Thyroid gland (tissue), 4 donors: Measurements from ENCODE around the gene ZFP36L1.

ENCODE experiments used
- POLR2A ChIP-seq, 2 donors: fragments of 450-650 bp; IDR thresholded peaks; one replicate each; pipeline ENCODE4 v1.6.1; 2017; ENCODE audit warnings: antibody characterized with exemption in 2 of 2, mild to moderate bottlenecking in 2 of 2, moderate library complexity in 1 of 2
- TF ChIP-seq, protein P1 (sequence below), 6 experiments: fragments of 200-600 bp in 3 of 6; fragments of 450-650 bp in 3 of 6; sonication (generic) in 3 of 6; IDR thresholded peaks; one replicate each; pipeline ENCODE4 v1.5.1; 2016 to 2019; ENCODE audit warnings: antibody characterized with exemption in 6 of 6, mild to moderate bottlenecking in 2 of 6, inconsistent platforms in 1 of 6, moderate library complexity in 1 of 6

DNA sequence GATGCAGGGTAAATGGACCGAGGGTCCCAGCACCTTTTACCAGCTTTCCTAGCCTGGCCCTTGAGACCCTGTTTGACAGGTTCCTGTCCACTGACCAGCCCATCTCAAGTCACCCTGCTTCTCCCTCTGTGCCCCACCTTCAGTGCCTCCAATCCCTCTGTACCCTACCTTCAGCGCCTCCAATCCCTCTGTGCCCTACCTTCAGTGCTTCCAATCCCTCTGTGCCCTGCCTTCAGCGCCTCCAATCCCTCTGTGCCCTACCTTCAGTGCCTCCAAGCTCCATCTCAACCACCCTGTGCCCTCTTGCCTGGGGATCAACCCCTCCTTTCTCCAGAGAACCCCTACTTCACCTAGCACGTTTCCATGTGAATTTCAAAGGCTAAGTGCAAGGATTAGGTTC is 54.3 kb downstream of the ZFP36L1 start:
- TF ChIP-seq, protein P1, sequence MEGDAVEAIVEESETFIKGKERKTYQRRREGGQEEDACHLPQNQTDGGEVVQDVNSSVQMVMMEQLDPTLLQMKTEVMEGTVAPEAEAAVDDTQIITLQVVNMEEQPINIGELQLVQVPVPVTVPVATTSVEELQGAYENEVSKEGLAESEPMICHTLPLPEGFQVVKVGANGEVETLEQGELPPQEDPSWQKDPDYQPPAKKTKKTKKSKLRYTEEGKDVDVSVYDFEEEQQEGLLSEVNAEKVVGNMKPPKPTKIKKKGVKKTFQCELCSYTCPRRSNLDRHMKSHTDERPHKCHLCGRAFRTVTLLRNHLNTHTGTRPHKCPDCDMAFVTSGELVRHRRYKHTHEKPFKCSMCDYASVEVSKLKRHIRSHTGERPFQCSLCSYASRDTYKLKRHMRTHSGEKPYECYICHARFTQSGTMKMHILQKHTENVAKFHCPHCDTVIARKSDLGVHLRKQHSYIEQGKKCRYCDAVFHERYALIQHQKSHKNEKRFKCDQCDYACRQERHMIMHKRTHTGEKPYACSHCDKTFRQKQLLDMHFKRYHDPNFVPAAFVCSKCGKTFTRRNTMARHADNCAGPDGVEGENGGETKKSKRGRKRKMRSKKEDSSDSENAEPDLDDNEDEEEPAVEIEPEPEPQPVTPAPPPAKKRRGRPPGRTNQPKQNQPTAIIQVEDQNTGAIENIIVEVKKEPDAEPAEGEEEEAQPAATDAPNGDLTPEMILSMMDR (IDR thresholded peaks at IDR 0.05), result no peak
- TF ChIP-seq POLR2A (IDR thresholded peaks at IDR 0.05), result no peak
